NCI-H128 (cell line): ENCODE measurements around the gene TMEM178B.
"Not testable (repeated sequence)": the region's sequence is repeated elsewhere in the genome, so short reads cannot be mapped to it uniquely, and the experiment has no call there.

Source experiments
- DNase-seq: peaks from one replicate; lab custom pipeline; 2025; ENCODE audit not compliant: unreplicated experiment; lab: John Stamatoyannopoulos, UW

Gene TMEM178B

DNA sequence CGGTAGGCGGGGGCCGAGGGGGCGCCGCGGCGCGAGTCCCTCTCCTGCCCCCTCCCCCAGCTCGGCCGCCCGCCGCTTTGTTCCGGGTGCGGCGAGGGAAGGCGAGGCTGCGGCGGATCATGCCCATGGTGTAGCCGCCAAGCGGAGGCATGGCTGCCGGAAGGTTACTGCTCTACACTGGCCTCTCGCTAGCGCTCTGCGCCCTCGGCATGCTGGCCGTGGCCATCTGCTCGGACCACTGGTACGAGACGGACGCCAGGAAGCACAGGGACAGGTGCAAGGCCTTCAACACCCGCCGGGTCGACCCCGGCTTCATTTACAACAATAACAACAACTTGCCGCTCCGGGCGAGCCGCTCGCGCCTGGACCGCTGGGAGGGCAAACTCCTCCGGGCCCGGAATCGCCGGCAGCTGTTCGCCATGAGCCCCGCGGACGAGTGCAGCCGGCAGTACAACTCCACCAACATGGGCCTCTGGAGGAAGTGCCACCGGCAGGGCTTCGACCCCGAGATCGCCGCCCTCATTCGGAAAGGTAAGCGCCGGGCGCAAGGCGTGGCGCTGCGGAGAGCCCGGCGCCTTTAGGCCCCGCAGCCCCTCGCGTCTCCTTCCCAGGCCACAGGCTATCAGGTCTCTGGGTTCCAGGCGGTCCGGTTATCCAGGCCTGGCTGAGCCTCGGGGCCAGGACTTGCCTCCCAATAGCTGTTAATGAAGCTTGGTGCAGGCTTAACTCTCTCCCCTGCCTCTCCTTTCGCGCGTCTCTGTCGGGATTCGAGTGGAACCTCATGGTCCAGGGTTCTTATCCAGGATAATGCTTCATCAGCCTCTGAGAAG, 513 bp downstream of the TMEM178B start:
- DNase-seq = no peak

DNA sequence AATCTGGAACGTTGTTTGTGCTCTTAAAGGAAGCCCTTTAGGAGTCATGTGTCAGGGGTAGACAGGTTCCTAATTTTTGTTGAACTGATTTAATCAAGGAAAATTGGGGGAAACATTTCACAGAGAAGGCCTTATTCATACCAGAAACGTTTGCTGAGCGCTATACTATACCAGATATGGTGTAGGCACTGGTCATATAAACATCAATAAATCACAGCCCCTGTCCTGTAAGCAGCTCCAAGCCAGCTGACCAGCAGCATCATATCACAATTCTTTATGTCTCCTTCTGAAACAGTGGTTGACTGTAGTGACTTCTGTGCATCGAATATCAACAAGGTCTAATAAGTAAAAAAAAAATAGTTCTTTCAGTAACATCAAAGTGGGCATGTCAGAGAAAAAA, 1.1 kb downstream of the TMEM178B start:
- no peak for DNase-seq

DNA sequence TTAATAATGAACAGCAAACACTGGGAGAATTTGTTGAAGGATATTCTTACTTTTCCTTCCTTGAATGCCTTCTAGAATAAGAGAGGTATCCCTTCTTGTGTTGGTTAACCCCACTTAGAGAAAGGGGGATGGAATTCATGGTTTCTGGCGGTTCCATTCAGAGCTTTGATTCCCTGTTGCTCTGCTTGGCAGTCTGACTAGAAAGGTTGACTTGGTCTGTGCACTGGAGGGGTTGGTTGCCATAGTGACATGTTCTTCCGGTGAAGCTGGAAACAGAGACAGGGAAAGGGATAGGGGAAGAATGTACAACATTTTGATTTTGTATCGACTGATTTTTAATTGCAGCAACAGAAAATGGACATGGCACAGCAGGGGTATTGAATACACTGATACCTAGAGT, 2.5 kb downstream of the TMEM178B start:
- DNase-seq = no peak

DNA sequence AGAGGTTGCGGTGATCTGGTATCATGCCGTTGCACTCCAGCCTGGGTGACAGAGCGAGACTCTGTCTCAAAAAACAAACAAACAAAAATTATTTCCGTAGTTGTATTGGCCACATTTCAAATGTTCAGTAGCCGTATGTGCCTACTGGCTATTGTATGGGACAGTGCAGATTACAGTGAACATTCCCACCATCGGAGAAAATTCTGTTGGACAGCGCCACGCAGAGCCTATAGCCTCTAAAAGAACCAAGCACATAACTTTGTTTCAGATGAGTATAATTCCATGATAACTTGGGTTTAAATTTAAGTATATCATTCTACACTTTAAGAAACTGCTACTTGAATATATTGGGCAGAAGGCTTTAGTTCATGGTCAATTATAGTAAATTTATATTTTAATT, 5.4 kb downstream of the TMEM178B start:
- DNase-seq = no peak

DNA sequence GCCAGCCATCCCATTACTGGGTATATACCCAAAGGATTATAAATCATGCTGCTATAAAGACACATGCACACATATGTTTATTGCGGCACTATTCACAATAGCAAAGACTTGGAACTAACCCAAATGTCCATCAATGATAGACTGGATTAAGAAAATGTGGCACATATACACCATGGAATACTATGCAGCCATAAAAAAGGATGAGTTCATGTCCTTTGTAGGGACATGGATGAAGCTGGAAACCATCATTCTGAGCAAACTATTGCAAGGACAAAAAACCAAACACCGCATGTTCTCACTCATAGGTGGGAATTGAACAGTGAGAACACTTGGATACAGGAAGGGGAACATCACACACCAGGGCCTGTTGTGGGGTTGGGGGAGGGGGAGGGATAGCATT, 15.6 kb downstream of the TMEM178B start:
- not testable (repeated sequence) for DNase-seq

DNA sequence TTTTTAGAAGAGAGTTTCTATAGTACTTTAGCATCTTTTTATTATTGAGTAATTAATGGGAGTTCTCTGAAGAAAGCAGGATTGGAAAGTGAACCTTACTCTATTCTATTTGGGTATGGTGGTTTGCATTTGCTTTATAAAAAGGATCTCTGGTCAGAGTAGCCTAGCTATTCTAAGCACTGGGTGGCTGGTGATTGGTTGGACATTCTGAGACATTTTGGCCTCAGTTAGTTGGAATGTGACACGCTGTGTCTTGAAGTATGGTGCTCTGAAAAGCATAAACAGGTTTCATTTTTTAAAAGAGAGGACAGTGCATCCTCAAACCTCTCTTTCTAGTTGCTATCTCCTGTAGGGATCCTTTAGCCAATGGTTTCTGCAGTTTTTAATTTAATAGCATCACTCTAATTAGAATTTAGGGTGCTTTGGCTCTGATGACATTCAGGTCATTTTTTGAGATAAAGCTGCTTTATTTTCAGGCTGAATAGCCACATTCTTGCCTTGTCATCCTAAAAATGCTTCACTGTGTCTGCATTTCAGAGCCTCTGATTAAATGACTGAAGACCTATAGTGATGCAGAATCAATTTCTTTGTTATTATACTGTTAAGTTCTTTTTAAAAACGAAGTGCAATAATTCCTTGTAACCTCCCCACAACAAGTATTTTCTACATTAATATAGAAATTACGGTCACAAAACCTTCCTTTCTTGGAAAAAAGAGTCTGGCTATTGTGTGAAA, 20.6 kb downstream of the TMEM178B start:
- DNase-seq = no peak

DNA sequence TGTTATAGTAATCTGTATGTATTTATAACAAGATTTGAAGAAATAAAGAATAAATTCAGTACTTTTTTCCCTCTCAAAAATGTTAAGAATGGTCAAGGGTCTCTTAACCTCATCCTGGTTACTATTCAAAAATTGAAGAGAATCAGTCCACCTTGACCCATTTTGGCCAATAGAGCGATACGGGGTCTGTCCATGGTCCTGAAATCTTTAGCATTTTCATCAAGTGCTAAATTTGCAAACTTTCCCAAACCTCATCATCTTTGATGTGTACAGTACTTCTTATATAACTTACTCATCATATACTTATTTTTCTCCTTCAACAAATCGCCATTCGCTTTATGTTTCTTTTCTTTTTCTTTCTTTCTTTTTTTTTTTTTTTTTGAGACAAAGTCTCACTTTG, 23.6 kb downstream of the TMEM178B start:
- no peak for DNase-seq

DNA sequence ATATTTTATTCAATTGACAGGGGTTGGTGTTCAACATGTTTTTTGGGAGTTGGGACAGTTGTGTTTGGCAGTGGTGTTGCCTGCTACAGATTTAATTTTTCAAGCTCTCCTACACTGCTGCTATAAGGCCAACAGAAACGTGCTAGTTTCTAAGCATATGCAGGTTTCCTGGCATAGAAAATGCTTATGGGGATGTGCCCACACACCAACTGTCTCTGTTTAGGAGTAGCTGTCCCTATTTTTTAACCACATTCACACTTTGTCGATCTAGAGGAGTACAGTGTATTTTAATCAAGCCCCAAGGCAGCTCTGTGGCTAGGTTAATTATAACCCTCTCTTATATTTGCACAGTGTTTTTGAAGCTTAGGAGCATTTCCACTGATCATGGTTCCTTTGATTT, 28.6 kb downstream of the TMEM178B start:
- DNase-seq = no peak

DNA sequence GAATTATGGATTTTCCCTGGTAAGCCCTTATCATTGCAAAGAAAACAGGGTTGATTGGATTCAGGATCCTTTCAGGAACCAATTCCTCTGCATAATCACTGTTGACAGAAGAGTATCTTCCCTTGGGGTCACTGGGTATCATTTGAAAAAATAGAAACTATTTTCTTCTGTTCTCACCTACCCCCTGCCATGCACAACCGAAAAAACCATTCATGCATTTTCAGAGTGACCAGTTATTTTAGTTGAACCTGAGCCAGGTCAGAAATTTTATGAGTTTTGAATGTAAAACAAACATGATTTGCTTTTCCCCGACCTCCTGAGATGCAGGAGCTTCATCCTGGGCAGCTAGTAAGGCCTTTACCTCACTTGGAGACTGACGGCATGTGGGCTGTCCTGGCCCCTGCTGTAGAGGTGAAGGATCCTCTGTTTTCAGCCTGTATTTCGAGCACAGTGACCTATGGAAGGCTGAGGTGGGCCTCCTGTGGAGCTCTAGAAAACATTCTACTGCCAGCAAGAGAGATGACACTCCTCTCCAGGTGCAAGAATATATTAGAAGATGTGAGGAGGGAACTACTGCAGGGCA, 30.1 kb downstream of the TMEM178B start:
- no peak for DNase-seq

DNA sequence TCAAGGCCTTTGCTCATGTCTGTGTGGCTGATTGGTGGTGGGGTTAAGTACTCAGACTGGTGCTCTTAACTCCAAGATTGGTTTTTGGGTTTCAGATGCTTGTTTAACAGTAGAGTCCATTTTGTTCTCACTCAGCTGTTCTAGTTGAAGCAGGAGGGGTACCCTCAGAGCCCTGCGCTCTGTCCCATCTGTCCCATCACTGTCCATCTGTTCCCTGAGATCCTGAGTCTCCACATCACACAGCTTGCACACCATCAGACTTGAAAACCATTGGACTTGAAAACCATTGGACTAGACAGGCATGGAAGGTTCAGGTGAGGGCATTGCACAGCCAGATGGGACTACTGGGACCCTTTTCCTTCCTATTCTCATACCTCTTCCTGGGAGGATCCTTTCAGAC, 39.3 kb downstream of the TMEM178B start:
- no peak for DNase-seq

DNA sequence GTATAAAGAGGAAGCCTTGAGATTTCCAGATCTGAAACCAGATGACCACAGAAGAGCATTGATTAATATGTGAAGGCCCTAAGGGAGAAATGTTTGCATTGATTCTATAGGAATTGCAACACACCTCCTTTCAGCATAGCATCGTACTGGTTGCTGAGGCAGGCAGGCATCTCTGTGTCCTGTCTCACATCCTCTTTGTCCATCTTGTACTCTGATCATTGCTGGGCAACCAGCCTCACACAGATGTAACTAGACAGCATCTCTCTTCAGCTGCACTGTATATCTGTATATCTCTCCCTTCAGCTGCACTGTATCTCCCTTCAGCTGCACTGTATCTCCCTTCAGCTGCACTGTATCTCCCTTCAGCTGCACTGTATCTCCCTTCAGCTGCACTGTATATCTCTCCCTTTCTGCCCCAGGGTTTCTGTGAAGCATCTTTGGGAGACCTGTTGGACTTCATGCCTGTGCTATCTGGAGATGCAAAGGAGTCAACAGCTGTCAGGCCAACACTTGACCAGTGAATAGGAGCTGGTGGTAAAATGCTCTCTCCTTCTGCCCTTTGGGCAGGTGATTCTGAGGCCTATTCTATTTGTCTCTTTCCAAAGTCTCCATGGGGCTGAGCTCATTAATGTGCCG, 40.3 kb downstream of the TMEM178B start:
- no peak for DNase-seq

DNA sequence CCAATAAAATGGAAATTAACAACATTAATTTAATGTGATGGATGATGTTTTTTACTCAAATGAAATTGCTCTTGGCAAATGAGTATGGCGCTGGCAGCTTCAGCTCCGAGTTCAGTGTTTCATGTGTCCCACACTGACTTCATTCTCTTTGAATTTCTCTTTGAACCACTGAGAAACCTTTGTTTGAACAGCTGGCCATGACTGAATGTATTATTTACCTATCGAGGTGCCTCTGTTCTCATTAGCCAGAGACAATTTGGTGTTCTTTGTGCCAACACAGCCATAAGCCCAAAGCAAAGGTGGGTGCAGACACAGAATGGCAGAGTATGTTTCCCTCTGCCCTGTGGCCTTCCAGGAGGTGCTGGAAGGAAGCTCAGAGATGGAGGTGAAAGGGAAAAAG, 42.1 kb downstream of the TMEM178B start:
- no peak for DNase-seq

DNA sequence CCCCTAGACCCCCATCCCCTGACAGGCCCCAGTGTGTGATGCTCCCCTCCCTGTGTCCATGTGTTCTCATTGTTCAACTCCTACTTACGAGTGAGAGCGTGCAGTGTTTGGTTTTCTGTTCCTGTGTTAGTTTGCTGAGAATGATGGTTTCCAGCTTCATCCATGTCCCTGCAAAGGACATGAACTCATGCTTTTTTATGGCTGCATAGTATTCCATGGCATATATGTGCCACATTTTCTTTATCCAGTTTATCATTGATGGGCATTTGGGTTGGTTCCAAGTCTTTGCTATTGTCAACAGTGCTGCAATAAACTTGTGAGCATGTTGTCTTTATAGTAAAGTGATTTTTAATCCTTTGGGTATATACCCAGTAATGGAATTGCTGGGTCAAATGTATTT, 42.8 kb downstream of the TMEM178B start:
- DNase-seq = not testable (repeated sequence)

DNA sequence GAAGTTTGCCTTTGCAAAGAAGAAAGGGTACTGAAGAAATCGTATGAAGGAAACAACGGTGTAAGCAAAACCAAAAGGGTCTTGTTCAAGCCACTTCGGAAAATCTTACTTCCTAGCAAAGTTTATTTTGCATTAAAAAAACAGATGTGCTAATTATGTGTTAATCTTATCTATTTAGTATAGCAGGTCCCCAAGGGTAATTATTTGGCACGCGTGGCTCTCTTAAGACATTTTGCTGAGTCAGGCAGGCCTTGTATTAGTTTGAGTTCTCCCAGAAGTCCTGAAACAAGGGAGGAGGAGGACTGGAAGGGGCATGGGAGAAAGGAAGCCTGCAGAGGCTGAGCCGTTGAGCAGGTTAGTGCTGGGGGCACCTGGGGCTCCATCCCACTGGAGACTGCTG, 44.9 kb downstream of the TMEM178B start:
- no peak for DNase-seq

DNA sequence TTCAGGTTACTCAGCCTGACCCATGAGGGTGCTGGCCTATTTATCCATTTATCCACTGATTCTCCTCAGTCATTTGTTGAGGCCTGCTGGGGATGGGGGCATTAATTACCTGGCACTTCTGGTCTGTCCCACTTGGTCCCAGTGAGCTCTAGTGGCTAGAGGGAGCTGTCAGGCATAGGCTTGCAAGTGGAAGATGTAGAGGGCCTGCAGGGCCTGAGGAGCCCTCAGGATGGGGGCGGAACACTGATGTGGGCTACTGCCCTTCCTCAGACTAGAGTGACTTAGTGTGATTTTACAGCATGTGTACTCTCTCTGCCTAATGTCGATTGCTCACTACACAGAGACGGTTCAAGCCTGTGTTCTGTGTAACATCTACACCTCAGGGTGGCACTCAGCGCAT, 45.3 kb downstream of the TMEM178B start:
- DNase-seq = no peak

DNA sequence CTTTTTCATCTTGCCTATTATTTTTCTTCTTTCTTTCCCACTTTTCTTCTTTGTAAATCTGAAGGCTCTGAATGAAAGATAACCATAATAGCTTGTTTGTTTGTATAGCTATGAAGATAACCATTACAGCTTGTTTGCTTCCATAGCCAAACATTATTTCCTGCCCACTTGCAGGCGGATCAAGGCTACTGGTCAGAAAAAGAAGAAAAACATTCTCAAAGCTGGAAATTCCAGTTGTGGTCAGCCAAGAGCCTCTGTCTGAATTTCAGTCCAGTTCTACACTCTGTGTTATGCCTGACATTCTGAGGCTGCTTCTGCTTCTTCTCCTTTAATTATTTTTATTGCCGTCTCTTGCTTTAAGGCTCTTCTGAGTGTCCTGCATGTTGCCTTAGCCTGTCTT, 48.9 kb downstream of the TMEM178B start:
- DNase-seq = no peak

DNA sequence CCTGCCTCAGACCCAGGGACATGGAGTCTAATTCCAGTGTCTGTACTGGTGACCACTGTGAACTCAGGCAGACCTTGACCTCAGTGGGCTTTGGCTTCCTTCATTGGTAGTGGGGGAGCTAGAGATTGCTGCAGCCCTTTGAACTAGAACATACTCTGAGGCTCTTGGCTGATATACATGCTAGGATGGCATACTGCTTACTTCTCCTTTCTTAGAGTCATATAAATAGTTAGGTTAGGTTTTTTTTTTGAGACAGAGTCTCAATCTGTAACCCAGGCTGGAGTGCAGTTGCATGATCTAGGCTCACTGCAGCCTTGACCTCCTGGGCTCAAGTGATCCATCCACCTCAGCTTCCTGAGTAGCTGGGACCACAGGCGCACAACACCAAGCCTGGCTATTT, 49.7 kb downstream of the TMEM178B start:
- no peak for DNase-seq

DNA sequence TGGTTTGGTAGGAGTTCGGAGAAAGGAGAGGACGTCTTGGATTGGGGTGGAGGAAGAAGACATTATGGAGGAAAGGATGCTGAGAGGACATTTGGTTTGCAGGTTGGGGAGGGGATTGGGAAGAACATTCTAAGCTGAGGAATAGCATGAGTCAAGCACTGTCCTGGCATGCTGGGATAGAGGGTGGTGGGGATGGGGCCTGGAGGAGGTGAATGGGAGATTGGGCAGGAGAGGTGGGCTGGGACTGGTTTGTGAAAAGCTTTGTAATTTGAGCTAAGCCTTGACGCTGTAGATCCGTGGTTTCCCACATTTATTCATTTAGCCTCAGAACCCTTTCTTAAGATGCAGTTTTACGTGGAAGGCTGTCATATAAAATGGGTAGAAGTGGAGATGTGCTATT, 52.2 kb downstream of the TMEM178B start:
- DNase-seq = no peak

DNA sequence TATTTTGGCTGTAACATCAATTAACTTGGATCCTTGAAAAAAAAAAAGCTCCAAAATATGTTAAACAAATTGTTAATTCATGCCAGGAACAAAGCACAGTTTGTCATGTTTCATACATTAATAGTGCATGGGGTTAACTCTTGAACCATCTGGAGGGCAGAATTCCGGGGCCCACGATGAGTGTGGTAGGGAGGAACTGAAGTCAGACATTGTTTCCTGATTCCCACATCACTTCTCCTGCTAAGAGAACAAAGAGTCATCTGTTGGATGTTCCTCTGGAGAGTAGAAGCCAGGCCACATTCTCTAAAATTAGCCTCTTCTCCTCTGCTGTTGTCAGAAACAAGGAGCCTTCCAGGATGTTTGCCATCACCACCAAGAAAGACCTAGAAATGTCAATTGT, 54.6 kb downstream of the TMEM178B start:
- DNase-seq = no peak

DNA sequence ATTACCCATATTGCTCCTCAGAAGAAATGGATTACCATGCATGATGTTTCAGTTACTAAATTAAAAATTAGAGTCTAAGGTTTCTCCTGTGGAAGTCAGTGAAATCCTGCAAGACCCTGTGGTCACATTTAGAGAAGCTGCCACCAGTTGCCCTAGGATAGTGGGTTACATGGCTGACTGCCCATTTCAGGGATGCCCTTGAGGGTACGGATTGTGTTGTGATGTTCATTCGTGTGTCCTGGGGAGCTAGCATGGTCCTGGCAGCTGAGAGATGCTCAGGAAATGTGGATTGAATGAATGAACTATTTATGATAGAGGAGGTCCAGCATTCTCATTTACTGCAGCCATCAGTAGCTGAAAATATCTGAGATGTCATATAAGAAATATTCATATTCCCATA, 55.1 kb downstream of the TMEM178B start:
- DNase-seq = no peak

DNA sequence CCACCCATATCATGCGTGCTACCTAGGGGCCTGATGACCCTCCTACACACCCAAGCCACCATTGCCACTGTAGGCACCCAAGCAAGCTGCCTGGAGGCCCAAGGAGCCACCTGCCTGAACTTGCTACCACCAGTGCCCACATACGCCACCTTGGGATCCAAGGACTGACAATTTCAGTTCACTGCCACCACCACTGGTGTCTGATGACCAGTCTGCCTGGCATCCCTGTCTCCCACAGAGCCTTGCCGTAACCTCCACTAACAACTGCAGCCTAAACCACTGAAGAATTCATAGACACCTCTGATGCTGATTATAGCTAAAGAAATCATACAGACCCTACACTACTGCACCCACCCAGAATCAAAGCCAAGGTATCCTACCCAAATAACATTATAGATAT, 58.8 kb downstream of the TMEM178B start:
- DNase-seq = no peak

DNA sequence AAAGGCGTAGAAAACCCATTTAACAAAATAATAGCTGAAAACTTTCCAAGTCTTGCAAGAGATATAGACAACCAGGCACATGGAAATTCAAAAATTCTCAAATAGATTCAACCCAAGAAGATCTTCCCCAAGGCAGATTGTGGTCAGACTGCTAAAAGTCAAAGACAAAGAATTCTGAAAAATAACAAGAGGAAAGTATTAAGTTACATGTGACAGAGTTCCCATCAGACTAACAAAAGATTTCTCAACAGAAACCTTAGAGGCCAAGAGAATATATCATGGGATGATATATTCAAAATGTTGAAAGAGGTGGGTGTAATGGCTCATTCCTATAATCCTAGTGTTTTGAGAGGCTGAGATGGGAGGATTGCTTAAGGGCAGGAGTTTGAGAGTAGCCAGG, 59.8 kb downstream of the TMEM178B start:
- no peak for DNase-seq
